Endothelial cell of umbilical vein (primary cell): ENCODE results near the gene AQP9. TPM values are rescaled to one million over a fixed set of nuclear protein-coding genes. Genes with fewer than 3 reads are reported as not detected.
A peak's percentile ranks its signal among the peaks of the same experiment; 100 is the strongest.

Experiments
- BruUV-seq: library from RNA; stranded (reverse); fragments of 400-500 nt; replicated peaks from 2 replicates; lab custom pipeline; 2021; lab: Mats Ljungman, UMichigan
- CTCF ChIA-PET: fragments of 300-600, 350-600 bp; sonication (Branson Sonifier 250); formaldehyde crosslinking; loops from one replicate; lab custom pipeline; 2021; ENCODE audit warnings: antibody characterized with exemption, inconsistent platforms; lab: Charles Lee
- POLR2A ChIA-PET: fragments of 300-600, 350-600 bp; sonication (Branson Sonifier 250); formaldehyde crosslinking; loops from one replicate; lab custom pipeline; 2021; ENCODE audit warnings: antibody characterized with exemption, inconsistent platforms; lab: Charles Lee
- DNase-seq: peaks from one replicate; pipeline ENCODE4 v3.0.0-alpha.2; 2011; ENCODE audit warnings: low read depth, low spot score
- FAIRE-seq: peaks from 2 replicates; lab custom pipeline; 2011; peaks lifted over from hg19 to GRCh38; lab: Jason Lieb, UNC
- H2AFZ ChIP-seq: 2 replicates; pipeline ENCODE4 v1.6.0; 2012; ENCODE audit warnings: low read depth, low read length, control low read depth, inconsistent platforms
- H3K27ac ChIP-seq: 2 replicates; pipeline ENCODE4 v1.5.1; 2011; ENCODE audit warnings: low read depth, mild to moderate bottlenecking, control low read depth, low read length, moderate library complexity; ENCODE audit not compliant: insufficient read depth
- H3K27me3 ChIP-seq, 2 experiments: 2 replicates each; pipeline versions ENCODE4 v1.6.0 to v1.6.1; 2011; ENCODE audit warnings: low read length in 2 of 2, mixed read lengths in 1 of 2; ENCODE audit not compliant: control insufficient read depth in 2 of 2, insufficient read depth in 2 of 2
- H3K36me3 ChIP-seq, 2 experiments: 2 replicates in 1 of 2; 3 replicates in 1 of 2; pipeline ENCODE4 v1.5.1; 2011; ENCODE audit warnings: low read length in 2 of 2, mild to moderate bottlenecking in 1 of 2, moderate library complexity in 1 of 2; ENCODE audit not compliant: control insufficient read depth in 2 of 2, insufficient read depth in 2 of 2; ENCODE audit errors: extremely low read depth in 1 of 2
- H3K4me1 ChIP-seq: 3 replicates; pipeline ENCODE4 v1.5.1; 2011; ENCODE audit warnings: mild to moderate bottlenecking, low read length; ENCODE audit not compliant: control insufficient read depth, insufficient read depth; ENCODE audit errors: extremely low read depth
- H3K4me2 ChIP-seq: 2 replicates; pipeline ENCODE4 v1.6.1; 2011; ENCODE audit warnings: low read length, control low read depth, mixed read lengths; ENCODE audit not compliant: insufficient read depth
- H3K4me3 ChIP-seq, 3 experiments: fragments of 200-600 bp in 1 of 3; sonication (generic), shearing (Covaris generic) in 1 of 3; replicated peaks in 1 of 3; 2 replicates each; pipeline ENCODE4 v1.5.1; 2011 to 2016; ENCODE audit warnings: control low read depth in 3 of 3, low read length in 3 of 3, mild to moderate bottlenecking in 2 of 3, inconsistent platforms in 1 of 3, low read depth in 1 of 3, moderate library complexity in 1 of 3; ENCODE audit not compliant: insufficient read depth in 1 of 3
- H3K79me2 ChIP-seq: 2 replicates; pipeline ENCODE4 v1.6.0; 2012; ENCODE audit warnings: low read length, inconsistent platforms; ENCODE audit not compliant: control insufficient read depth, insufficient read depth
- H3K9ac ChIP-seq: replicated peaks from 2 replicates; pipeline ENCODE3; 2011; ENCODE audit warnings: low read length, control low read depth; ENCODE audit not compliant: insufficient read depth; ENCODE audit errors: extremely low read depth
- H3K9me1 ChIP-seq: replicated peaks from 3 replicates; pipeline ENCODE4 v1.6.0; 2011; ENCODE audit warnings: mild to moderate bottlenecking, low read length; ENCODE audit not compliant: control insufficient read depth, insufficient read depth; ENCODE audit errors: extremely low read depth
- H3K9me3 ChIP-seq: replicated peaks from 2 replicates; pipeline ENCODE4 v1.5.1; 2012; ENCODE audit warnings: low read length, inconsistent platforms; ENCODE audit not compliant: control insufficient read depth, insufficient read depth
- H4K20me1 ChIP-seq: replicated peaks from 2 replicates; pipeline ENCODE3; 2011; ENCODE audit warnings: mild to moderate bottlenecking, low read length; ENCODE audit not compliant: control insufficient read depth, insufficient read depth; ENCODE audit errors: extremely low read depth
- EZH2 ChIP-seq: IDR thresholded peaks from 2 replicates; pipeline ENCODE4 v1.6.1; 2012; ENCODE audit warnings: borderline replicate concordance, low read depth, mild to moderate bottlenecking, moderate library complexity, low read length, inconsistent platforms; ENCODE audit not compliant: severe bottlenecking
- FOS ChIP-seq: IDR thresholded peaks from 2 replicates; pipeline ENCODE4 v1.6.1; 2011; ENCODE audit warnings: mild to moderate bottlenecking, low read length, moderate library complexity, borderline replicate concordance; ENCODE audit not compliant: insufficient read depth
- GATA2 ChIP-seq: IDR thresholded peaks from 2 replicates; pipeline ENCODE4 v1.7.0; 2011; ENCODE audit warnings: low read depth, mild to moderate bottlenecking, moderate library complexity, mixed read lengths, low read length; ENCODE audit not compliant: insufficient read length, insufficient read depth
- JUN ChIP-seq: IDR thresholded peaks from 2 replicates; pipeline ENCODE4 v1.6.1; 2011; ENCODE audit warnings: borderline replicate concordance, low read depth; ENCODE audit not compliant: insufficient read length, insufficient read depth
- MYC ChIP-seq: IDR thresholded peaks from one replicate; pipeline ENCODE4 v1.6.1; 2011; ENCODE audit warnings: mild to moderate bottlenecking, low read depth, low read length
- POLR2A ChIP-seq: IDR thresholded peaks from 2 replicates; pipeline ENCODE4 v1.6.1; 2012; ENCODE audit warnings: low read depth, mild to moderate bottlenecking, control low read depth, low read length
- POLR2AphosphoS5 ChIP-seq: IDR thresholded peaks from 2 replicates; pipeline ENCODE4 v1.6.1; 2012; ENCODE audit warnings: low read depth, mild to moderate bottlenecking, control low read depth, low read length, moderate library complexity; ENCODE audit not compliant: insufficient read depth
- dilution Hi-C: fragments of 300-500 bp; cut with MboI; formaldehyde crosslinking; loops from one replicate; pipeline ENCODE4 v1.15.0; 2019; ENCODE audit warnings: low sequenced_read_pairs; ENCODE audit not compliant: extremely low pct_ligation_motif_present
- intact Hi-C: fragments of 100-400 bp; cut with micrococcal nuclease; formaldehyde crosslinking; loops from one replicate; pipeline ENCODE4 v1.10.0; 2022
- polyA plus RNA-seq, 4 experiments: library from polyadenylated mRNA; depleted of rRNA in 3 of 4; stranded (reverse) in 3 of 4; unstranded in 1 of 4; fragments of >200 nt; gene quantifications; 2 replicates each; pipeline versions ENCODE4 v1.2.1 to v1.2.3, GENCODE V29; 2011 to 2012; ENCODE audit warnings: missing spikeins in 1 of 4
- total RNA-seq: library from RNA; stranded (reverse); gene quantifications from 2 replicates; pipeline ENCODE4 v1.2.3, GENCODE V29; 2021
- TF ChIP-seq, protein P1 (sequence below), 2 donors: IDR thresholded peaks; 1 replicate in 1 of 2; 2 replicates in 1 of 2; pipeline ENCODE4 v1.5.1; 2011; ENCODE audit warnings: low read length in 2 of 2, mild to moderate bottlenecking in 2 of 2, moderate library complexity in 2 of 2, control low read depth in 1 of 2, inconsistent platforms in 1 of 2, low read depth in 1 of 2; ENCODE audit not compliant: insufficient read depth in 1 of 2; ENCODE audit errors: extremely low read depth in 1 of 2
- TF ChIP-seq, protein P2 (sequence below): IDR thresholded peaks from 2 replicates; pipeline ENCODE4 v1.6.1; 2011; ENCODE audit not compliant: insufficient read depth, insufficient read length

The AQP9 gene
- total and polyA plus RNA-seq, 2 donors (not counting 3 experiments of a cell fraction or from before 2014, with no cell fraction given) = not detected

DNA sequence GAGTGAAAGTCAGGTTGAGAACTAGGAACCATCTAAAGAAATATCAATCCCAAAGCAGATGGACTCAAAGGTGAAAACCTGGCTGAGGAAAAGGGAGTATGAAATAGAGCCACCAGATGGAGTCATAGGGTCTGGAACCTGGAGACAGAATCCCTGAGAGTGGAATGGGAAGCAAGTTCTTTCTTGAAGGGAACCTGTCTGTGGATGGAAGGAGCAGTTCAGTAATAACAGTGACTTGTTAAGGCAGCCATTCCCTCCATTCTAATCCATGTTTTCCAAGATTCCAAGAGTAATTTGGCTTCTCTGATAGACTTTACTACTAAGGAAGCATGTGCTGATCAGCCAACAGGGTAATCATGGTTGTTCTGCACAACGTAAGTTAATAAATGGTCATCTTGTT is 22.5 kb upstream of the AQP9 start:
- no peak overlapping the region for H2AFZ ChIP-seq
- H3K79me2 ChIP-seq = no peaks in the 10 kb centered on the region
- ChIA-PET CTCF (interaction anchor here (1.0 to 1.5 kb wide), 4 partner anchors 45 to 68 kb away, joined by 3 to 4 read pairs (median 3); no protein-coding TSS in a partner anchor), POLR2A (no interaction called here)
- no peak overlapping the region for H3K4me3 ChIP-seq
- no peak overlapping the region for H3K4me2 ChIP-seq
- no peaks in the 10 kb centered on the region for H3K36me3 ChIP-seq
- H4K20me1 ChIP-seq = no peaks in the 10 kb centered on the region
- FAIRE-seq (peak; percentile 77), DNase-seq (peak; percentile 37)
- H3K9ac ChIP-seq = no peak overlapping the region
- peaks cover 0 to 3% of the 10 kb centered on the region in 2 experiments for H3K27me3 ChIP-seq
- intact Hi-C loops = loop anchor here (1.0 kb wide), 1 partner anchor 67 kb away; no protein-coding TSS in a partner anchor
- BruUV-seq = no TSS peak
- no peaks in the 10 kb centered on the region for H3K4me1 ChIP-seq
- H3K27ac ChIP-seq = no peak overlapping the region
- no peak for TF ChIP-seq FOS
- TF ChIP-seq, protein P1, sequence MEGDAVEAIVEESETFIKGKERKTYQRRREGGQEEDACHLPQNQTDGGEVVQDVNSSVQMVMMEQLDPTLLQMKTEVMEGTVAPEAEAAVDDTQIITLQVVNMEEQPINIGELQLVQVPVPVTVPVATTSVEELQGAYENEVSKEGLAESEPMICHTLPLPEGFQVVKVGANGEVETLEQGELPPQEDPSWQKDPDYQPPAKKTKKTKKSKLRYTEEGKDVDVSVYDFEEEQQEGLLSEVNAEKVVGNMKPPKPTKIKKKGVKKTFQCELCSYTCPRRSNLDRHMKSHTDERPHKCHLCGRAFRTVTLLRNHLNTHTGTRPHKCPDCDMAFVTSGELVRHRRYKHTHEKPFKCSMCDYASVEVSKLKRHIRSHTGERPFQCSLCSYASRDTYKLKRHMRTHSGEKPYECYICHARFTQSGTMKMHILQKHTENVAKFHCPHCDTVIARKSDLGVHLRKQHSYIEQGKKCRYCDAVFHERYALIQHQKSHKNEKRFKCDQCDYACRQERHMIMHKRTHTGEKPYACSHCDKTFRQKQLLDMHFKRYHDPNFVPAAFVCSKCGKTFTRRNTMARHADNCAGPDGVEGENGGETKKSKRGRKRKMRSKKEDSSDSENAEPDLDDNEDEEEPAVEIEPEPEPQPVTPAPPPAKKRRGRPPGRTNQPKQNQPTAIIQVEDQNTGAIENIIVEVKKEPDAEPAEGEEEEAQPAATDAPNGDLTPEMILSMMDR (IDR thresholded peaks at IDR 0.05; ENCODE audit: extremely low read depth in 1 of 2, insufficient read depth in 1 of 2, low read depth in 1 of 2, low read length in 2 of 2) = peak; percentile 5 to 29
- no peak for TF ChIP-seq MYC
- no peaks in the 10 kb centered on the region for H3K9me1 ChIP-seq
- dilution Hi-C loops = no loop called here
- no peaks in the 10 kb centered on the region for H3K9me3 ChIP-seq

DNA sequence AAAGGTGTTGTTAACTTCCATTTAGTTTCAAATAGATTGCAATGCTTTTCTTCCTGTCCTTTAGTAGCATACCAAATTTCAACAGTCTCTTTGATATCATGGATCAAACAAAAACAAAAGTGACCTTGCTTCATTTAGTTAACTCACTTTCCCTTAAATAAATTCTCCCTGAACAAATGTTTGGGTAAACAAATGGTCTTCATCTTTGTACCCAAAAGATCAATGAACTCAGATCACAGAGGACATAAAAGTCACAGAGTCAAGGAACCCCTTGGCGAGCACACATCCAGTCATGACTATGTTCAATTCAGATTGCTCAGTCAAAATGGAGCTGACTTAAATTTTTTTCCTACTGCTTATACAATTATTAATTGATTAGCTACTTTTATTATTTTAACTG is 20.6 kb upstream of the AQP9 start:
- H3K27ac ChIP-seq = no peak overlapping the region
- dilution Hi-C loops = no loop called here
- no peaks in the 10 kb centered on the region for H3K9me3 ChIP-seq
- peaks cover 0 to 3% of the 10 kb centered on the region in 2 experiments for H3K27me3 ChIP-seq
- no peak overlapping the region for H3K9ac ChIP-seq
- no TSS peak for BruUV-seq
- DNase-seq = no peak
- CTCF ChIA-PET = interaction anchor here (0.7 kb wide), 1 partner anchor 40 kb away, joined by 3 read pairs; no protein-coding TSS in a partner anchor
- H3K4me1 ChIP-seq = no peaks in the 10 kb centered on the region
- H4K20me1 ChIP-seq = no peaks in the 10 kb centered on the region
- intact Hi-C loops = no loop called here
- POLR2A ChIA-PET = no interaction called here
- no peaks in the 10 kb centered on the region for H3K9me1 ChIP-seq
- FAIRE-seq = no peak
- TF ChIP-seq, protein P2, sequence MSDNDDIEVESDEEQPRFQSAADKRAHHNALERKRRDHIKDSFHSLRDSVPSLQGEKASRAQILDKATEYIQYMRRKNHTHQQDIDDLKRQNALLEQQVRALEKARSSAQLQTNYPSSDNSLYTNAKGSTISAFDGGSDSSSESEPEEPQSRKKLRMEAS = no peak
- TF ChIP-seq GATA2 (no peak), MYC (no peak), POLR2AphosphoS5 (no peak), FOS (no peak), EZH2 (no peak), POLR2A (no peak), JUN (no peak)
- TF ChIP-seq, protein P1 (IDR thresholded peaks at IDR 0.05; ENCODE audit: extremely low read depth in 1 of 2, insufficient read depth in 1 of 2, low read depth in 1 of 2, low read length in 2 of 2) = no peak
- no peak overlapping the region for H3K4me3 ChIP-seq
- no peak overlapping the region for H2AFZ ChIP-seq
- H3K4me2 ChIP-seq = no peak overlapping the region
- no peaks in the 10 kb centered on the region for H3K36me3 ChIP-seq
- H3K79me2 ChIP-seq = no peaks in the 10 kb centered on the region
